ENCODE data around the gene POMP. TPM values are rescaled to one million over a fixed set of nuclear protein-coding genes. Genes with fewer than 3 reads are reported as not detected.
"Not testable (repeated sequence)": the region's sequence is repeated elsewhere in the genome, so short reads cannot be mapped to it uniquely, and the experiment has no call there.

The POMP gene
- polyA plus RNA-seq, 5 donors = 59.8 to 76.3 (median 65.3) TPM

- DNase-seq = no peak
Measured at GRCh38 chr13:28636069-28636468, 22.9 kb upstream of the POMP start.

- DNase-seq = peak in 1 of 2 donors; percentile 19
Measured at GRCh38 chr13:28636677-28637317, 22.1 kb upstream of the POMP start.

GRCh38 chr13:28637714-28638355 lies 21.1 kb upstream of the POMP start:
- DNase-seq = peak in 1 of 2 donors; percentile 11

- no peak for DNase-seq
Measured at GRCh38 chr13:28638756-28639155, 20.2 kb upstream of the POMP start.

GRCh38 chr13:28640861-28641599 lies 17.9 kb upstream of the POMP start:
- DNase-seq = no peak

- DNase-seq = no peak
Measured at GRCh38 chr13:28641600-28641926, 17.4 kb upstream of the POMP start.

GRCh38 chr13:28650284-28650683 lies 8.6 kb upstream of the POMP start:
- DNase-seq = no peak

- no peak for DNase-seq
Measured at GRCh38 chr13:28651810-28652401, 7.0 kb upstream of the POMP start.

- no peak for DNase-seq
Measured at GRCh38 chr13:28653111-28653510, 5.8 kb upstream of the POMP start.

- DNase-seq = peak; percentile 79
Measured at GRCh38 chr13:28654276-28654675, 4.7 kb upstream of the POMP start.

- no peak for DNase-seq
Measured at GRCh38 chr13:28655561-28655960, 3.4 kb upstream of the POMP start.

- DNase-seq = no peak
Measured at GRCh38 chr13:28657784-28658538, 969 bp upstream of the POMP start.

GRCh38 chr13:28658539-28658795 lies 463 bp upstream of the POMP start:
- no peak for DNase-seq

GRCh38 chr13:28659621-28659970 lies 666 bp downstream of the POMP start:
- DNase-seq = no peak

- no peak for DNase-seq
Measured at GRCh38 chr13:28666897-28667488, 8.1 kb downstream of the POMP start.

GRCh38 chr13:28671126-28671792 lies 12.3 kb downstream of the POMP start:
- DNase-seq = no peak

- no peak for DNase-seq
Measured at GRCh38 chr13:28678809-28679208, 19.9 kb downstream of the POMP start.

GRCh38 chr13:28679628-28680027 lies 20.7 kb downstream of the POMP start:
- no peak for DNase-seq

GRCh38 chr13:28680541-28680940 lies 21.6 kb downstream of the POMP start:
- DNase-seq = no peak

- not testable (repeated sequence) for DNase-seq
Measured at GRCh38 chr13:28683169-28683568, 24.2 kb downstream of the POMP start.

GRCh38 chr13:28684257-28684656 lies 25.3 kb downstream of the POMP start:
- DNase-seq = no peak

All from right lung (tissue), 5 donors.